DOHH2 (cell line): ENCODE measurements around the gene NKTR.

Source experiments
- H3F3A ChIP-seq: fragments of 200-600 bp; sonication (generic), shearing (Covaris generic); 2 replicates; pipeline ENCODE4 v1.6.0; 2016; ENCODE audit warnings: antibody characterized with exemption, mild to moderate bottlenecking; ENCODE audit not compliant: control insufficient read depth, insufficient read depth
- H3K27ac ChIP-seq: fragments of 200-600 bp; sonication (generic); 2 replicates; pipeline ENCODE4 v1.5.1; 2014; ENCODE audit warnings: low read depth, mild to moderate bottlenecking, low read length, moderate library complexity
- H3K27me3 ChIP-seq: fragments of 200-600 bp; sonication (generic); 2 replicates; pipeline ENCODE4 v1.6.1; 2014; ENCODE audit warnings: mild to moderate bottlenecking, low read length, mixed read lengths; ENCODE audit not compliant: control insufficient read depth
- H3K36me3 ChIP-seq: fragments of 200-600 bp; sonication (generic); 2 replicates; pipeline ENCODE4 v1.6.1; 2014; ENCODE audit warnings: mild to moderate bottlenecking, low read length, moderate library complexity, mixed read lengths; ENCODE audit not compliant: control insufficient read depth
- H3K4me1 ChIP-seq: fragments of 200-600 bp; sonication (generic); 2 replicates; pipeline ENCODE4 v1.6.1; 2014; ENCODE audit warnings: mild to moderate bottlenecking, low read length, mixed read lengths; ENCODE audit not compliant: control insufficient read depth
- H3K4me2 ChIP-seq: fragments of 200-600 bp; sonication (generic); 2 replicates; pipeline ENCODE4 v1.6.0; 2014; ENCODE audit warnings: mild to moderate bottlenecking, low read length, moderate library complexity
- H3K4me3 ChIP-seq: fragments of 200-600 bp; sonication (generic); 2 replicates; pipeline ENCODE4 v1.5.1; 2014; ENCODE audit warnings: mild to moderate bottlenecking, low read length, mixed read lengths
- H3K79me2 ChIP-seq: fragments of 200-600 bp; sonication (generic); 2 replicates; pipeline ENCODE4 v1.6.1; 2014; ENCODE audit warnings: mild to moderate bottlenecking, low read length, mixed read lengths; ENCODE audit not compliant: control insufficient read depth
- H3K9me2 ChIP-seq: fragments of 200-600 bp; sonication (generic); replicated peaks from 2 replicates; pipeline ENCODE4 v1.6.1; 2014; ENCODE audit warnings: mild to moderate bottlenecking, low read length, mixed read lengths; ENCODE audit not compliant: control insufficient read depth
- H3K9me3 ChIP-seq: fragments of 200-600 bp; sonication (generic); 2 replicates; pipeline ENCODE4 v1.6.1; 2014; ENCODE audit warnings: antibody characterized with exemption, low read length, mixed read lengths; ENCODE audit not compliant: control insufficient read depth, insufficient read depth
- H4K20me1 ChIP-seq: fragments of 200-600 bp; sonication (generic); 2 replicates; pipeline ENCODE4 v1.6.0; 2014; ENCODE audit warnings: low read depth, mild to moderate bottlenecking, antibody characterized with exemption, low read length, moderate library complexity; ENCODE audit not compliant: control insufficient read depth, insufficient read depth
- EZH2phosphoT487 ChIP-seq: fragments of 200-600 bp; sonication (generic); IDR thresholded peaks from 2 replicates; pipeline ENCODE4 v1.6.1; 2017; ENCODE audit warnings: borderline replicate concordance, mild to moderate bottlenecking, antibody characterized with exemption, low read length, moderate library complexity, mixed read lengths
- TF ChIP-seq, protein P1 (sequence below): fragments of 200-600 bp; sonication (generic); IDR thresholded peaks from one replicate; pipeline ENCODE4 v1.5.1; 2014; ENCODE audit warnings: antibody characterized with exemption, mild to moderate bottlenecking, low read depth, low read length; ENCODE audit not compliant: poor library complexity, severe bottlenecking

NKTR gene

DNA sequence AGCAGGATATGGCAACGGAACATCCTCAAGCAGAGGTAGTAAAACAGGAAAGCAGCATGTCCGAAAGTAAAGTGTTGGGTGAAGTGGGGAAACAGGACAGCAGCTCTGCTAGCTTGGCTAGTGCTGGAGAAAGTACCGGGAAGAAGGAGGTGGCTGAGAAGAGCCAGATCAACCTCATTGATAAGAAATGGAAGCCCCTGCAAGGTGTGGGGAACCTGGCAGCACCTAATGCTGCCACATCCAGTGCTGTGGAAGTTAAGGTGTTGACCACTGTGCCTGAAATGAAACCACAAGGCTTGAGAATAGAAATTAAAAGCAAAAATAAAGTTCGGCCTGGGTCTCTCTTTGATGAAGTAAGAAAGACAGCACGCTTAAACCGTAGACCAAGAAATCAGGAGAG is 38.7 kb downstream of the NKTR start:
- Histone ChIP-seq H3K27me3 (no peaks in the 10 kb centered on the region), H3K4me2 (no peak overlapping the region), H3K9me3 (no peaks in the 10 kb centered on the region), H3K79me2 (no peaks in the 10 kb centered on the region), H3K27ac (no peak overlapping the region), H3F3A (peaks cover 8% of the 10 kb centered on the region), H3K4me1 (no peaks in the 10 kb centered on the region), H3K9me2 (no peaks in the 10 kb centered on the region), H3K4me3 (no peak overlapping the region), H3K36me3 (peaks cover 93% of the 10 kb centered on the region), H4K20me1 (0 out of 2 replicates have a peak, but pooled peaks cover 4% of the 10 kb centered on the region)
- TF ChIP-seq, protein P1, sequence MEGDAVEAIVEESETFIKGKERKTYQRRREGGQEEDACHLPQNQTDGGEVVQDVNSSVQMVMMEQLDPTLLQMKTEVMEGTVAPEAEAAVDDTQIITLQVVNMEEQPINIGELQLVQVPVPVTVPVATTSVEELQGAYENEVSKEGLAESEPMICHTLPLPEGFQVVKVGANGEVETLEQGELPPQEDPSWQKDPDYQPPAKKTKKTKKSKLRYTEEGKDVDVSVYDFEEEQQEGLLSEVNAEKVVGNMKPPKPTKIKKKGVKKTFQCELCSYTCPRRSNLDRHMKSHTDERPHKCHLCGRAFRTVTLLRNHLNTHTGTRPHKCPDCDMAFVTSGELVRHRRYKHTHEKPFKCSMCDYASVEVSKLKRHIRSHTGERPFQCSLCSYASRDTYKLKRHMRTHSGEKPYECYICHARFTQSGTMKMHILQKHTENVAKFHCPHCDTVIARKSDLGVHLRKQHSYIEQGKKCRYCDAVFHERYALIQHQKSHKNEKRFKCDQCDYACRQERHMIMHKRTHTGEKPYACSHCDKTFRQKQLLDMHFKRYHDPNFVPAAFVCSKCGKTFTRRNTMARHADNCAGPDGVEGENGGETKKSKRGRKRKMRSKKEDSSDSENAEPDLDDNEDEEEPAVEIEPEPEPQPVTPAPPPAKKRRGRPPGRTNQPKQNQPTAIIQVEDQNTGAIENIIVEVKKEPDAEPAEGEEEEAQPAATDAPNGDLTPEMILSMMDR = no peak
- no peak for TF ChIP-seq EZH2phosphoT487

DNA sequence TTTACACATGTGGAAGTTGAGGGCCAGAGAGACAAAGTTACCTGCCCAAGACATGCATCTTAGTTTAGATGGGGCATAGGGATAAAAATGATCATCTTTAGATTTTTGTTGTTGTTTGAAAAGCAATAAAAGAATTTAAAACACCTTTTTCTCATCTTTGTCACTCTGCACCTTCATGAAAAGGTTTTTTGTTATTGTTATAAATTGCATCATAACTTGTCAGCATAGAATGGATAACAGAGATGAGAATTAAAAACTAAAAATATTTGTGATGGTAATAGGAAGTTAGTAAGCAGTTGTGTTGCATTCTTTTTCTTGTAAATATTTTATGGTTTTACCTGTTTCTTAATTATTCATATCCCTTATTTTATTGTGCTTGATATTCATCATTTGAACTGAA is 39.6 kb downstream of the NKTR start:
- H3K4me2 ChIP-seq = no peak overlapping the region
- peaks cover 92% of the 10 kb centered on the region for H3K36me3 ChIP-seq
- H4K20me1 ChIP-seq = 0 out of 2 replicates have a peak, but pooled peaks cover 4% of the 10 kb centered on the region
- H3F3A ChIP-seq = 0 out of 2 replicates have a peak, but pooled peaks cover 2% of the 10 kb centered on the region
- H3K9me2 ChIP-seq = no peaks in the 10 kb centered on the region
- H3K79me2 ChIP-seq = no peaks in the 10 kb centered on the region
- no peak overlapping the region for H3K27ac ChIP-seq
- no peaks in the 10 kb centered on the region for H3K9me3 ChIP-seq
- no peaks in the 10 kb centered on the region for H3K4me1 ChIP-seq
- H3K4me3 ChIP-seq = no peak overlapping the region
- no peaks in the 10 kb centered on the region for H3K27me3 ChIP-seq
- TF ChIP-seq, protein P1 = no peak
- TF ChIP-seq EZH2phosphoT487 = no peak

DNA sequence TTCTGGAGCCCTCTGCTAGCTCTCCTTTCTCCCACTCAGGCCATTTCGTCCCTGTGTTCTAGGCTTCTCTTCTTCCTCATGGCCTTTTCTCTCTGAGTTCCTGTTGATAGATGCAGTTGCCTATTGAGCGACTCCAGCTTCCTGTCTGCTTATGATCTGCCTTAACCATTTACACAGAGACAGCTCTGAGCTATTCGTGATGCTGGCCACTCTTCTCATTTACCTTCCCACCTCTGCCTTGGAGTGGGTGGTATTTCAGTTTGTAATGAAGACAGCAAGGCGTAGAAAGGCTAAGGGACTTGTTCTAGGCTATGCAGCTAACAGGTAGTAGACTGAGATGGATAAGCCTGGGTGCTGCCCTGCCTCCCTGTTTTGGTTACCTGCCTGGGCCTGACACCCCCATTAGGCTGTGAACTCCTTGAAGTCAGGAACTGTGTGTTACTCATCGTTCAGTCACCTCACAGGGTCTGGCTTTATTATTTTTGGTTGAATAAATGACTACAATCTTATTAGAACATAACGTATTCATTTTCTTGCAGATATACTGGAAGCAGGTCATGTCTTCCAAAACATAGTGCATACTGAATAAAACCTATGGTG is 40.4 kb downstream of the NKTR start:
- Histone ChIP-seq H3K27me3 (no peaks in the 10 kb centered on the region), H3K9me2 (no peaks in the 10 kb centered on the region), H3K36me3 (peaks cover 92% of the 10 kb centered on the region), H3K4me2 (no peak overlapping the region), H3F3A (0 out of 2 replicates have a peak, but pooled peaks cover 2% of the 10 kb centered on the region), H3K4me3 (no peak overlapping the region), H3K27ac (no peak overlapping the region), H3K79me2 (no peaks in the 10 kb centered on the region), H4K20me1 (0 out of 2 replicates have a peak, but pooled peaks cover 4% of the 10 kb centered on the region), H3K9me3 (no peaks in the 10 kb centered on the region), H3K4me1 (no peaks in the 10 kb centered on the region)
- no peak for TF ChIP-seq EZH2phosphoT487
- TF ChIP-seq, protein P1 = no peak
